HepG2 (cell line): ENCODE results near the gene PIGR. TPM values are rescaled to one million over a fixed set of nuclear protein-coding genes. Genes with fewer than 3 reads are reported as not detected.

ENCODE experiments used
- ATAC-seq: fragments of 200-7000 bp; cut with Tn5 transposase; 3 replicates; pipeline ENCODE4 v1.9.1; 2020; ENCODE audit warnings: mild to moderate bottlenecking, moderate library complexity
- BruUV-seq: library from RNA; stranded (reverse); fragments of 400-500 nt; replicated peaks from 2 replicates; lab custom pipeline; 2021; lab: Mats Ljungman, UMichigan
- CTCF ChIA-PET: fragments of 300-600 bp; formaldehyde crosslinking; extraction: SDS; loops from one replicate; lab custom pipeline; 2021; ENCODE audit warnings: low total read pairs, inconsistent platforms, low intra/inter-chr PET ratio; lab: Yijun Ruan, JAX
- POLR2A ChIA-PET: fragments of 350-600 bp; sonication (Branson Sonifier 250); formaldehyde crosslinking; loops from one replicate; lab custom pipeline; 2020; ENCODE audit warnings: antibody characterized with exemption, inconsistent platforms; lab: Yijun Ruan, JAX
- DNase-seq: peaks from one replicate; pipeline ENCODE4 v3.0.0-alpha.2; 2015; ENCODE audit warnings: low spot score
- FAIRE-seq: peaks from 3 replicates; lab custom pipeline; 2011; peaks lifted over from hg19 to GRCh38; lab: Jason Lieb, UNC
- H2AFZ ChIP-seq: one replicate; pipeline ENCODE4 v1.6.1; 2011; ENCODE audit warnings: low read length, inconsistent platforms
- H3K27ac ChIP-seq: fragments of 300-600 bp; 3 replicates; pipeline ENCODE4 v1.8.0; 2011; ENCODE audit warnings: mixed run types, mild to moderate bottlenecking, mixed read lengths, low read length, inconsistent platforms; ENCODE audit not compliant: insufficient read depth; ENCODE audit errors: extremely low read length
- H3K27me3 ChIP-seq, 2 experiments: fragments of 200-600 bp in 1 of 2; 2 replicates in 1 of 2; 3 replicates in 1 of 2; pipeline versions ENCODE4 v1.6.0 to v1.8.0; 2011; ENCODE audit warnings: low read length in 2 of 2, mild to moderate bottlenecking in 2 of 2, moderate library complexity in 2 of 2, inconsistent platforms in 1 of 2; ENCODE audit not compliant: insufficient read depth in 2 of 2, control insufficient read depth in 1 of 2
- H3K36me3 ChIP-seq, 2 experiments: fragments of 200-600 bp in 1 of 2; replicated peaks in 1 of 2; 2 replicates in 1 of 2; 3 replicates in 1 of 2; pipeline versions ENCODE4 v1.5.1 to v1.8.0; 2011; ENCODE audit warnings: low read length in 2 of 2, inconsistent platforms in 1 of 2; ENCODE audit not compliant: insufficient read depth in 2 of 2, control insufficient read depth in 1 of 2
- H3K4me1 ChIP-seq: 2 replicates; pipeline ENCODE4 v1.5.1; 2012; ENCODE audit warnings: low read length, inconsistent platforms; ENCODE audit not compliant: insufficient read depth
- H3K4me2 ChIP-seq: 2 replicates; pipeline ENCODE4 v1.6.0; 2011; ENCODE audit warnings: low read depth, low read length, inconsistent platforms
- H3K4me3 ChIP-seq, 3 experiments: fragments of 200-600 bp in 1 of 3; sonication (generic), shearing (Covaris generic) in 1 of 3; replicated peaks in 1 of 3; 2 replicates each; pipeline ENCODE4 v1.5.1; 2011 to 2016; ENCODE audit warnings: low read length in 3 of 3, inconsistent platforms in 2 of 3, low read depth in 2 of 3, mild to moderate bottlenecking in 2 of 3, control low read depth in 1 of 3, mixed read lengths in 1 of 3; ENCODE audit not compliant: insufficient read depth in 1 of 3
- H3K79me2 ChIP-seq: one replicate; pipeline ENCODE4 v1.6.1; 2011; ENCODE audit warnings: low read length, inconsistent platforms; ENCODE audit not compliant: insufficient read depth
- H3K9ac ChIP-seq: 2 replicates; pipeline ENCODE4 v1.6.0; 2011; ENCODE audit warnings: mild to moderate bottlenecking, low read depth, low read length, inconsistent platforms; ENCODE audit not compliant: insufficient read depth
- H3K9me3 ChIP-seq: 2 replicates; pipeline ENCODE4 v1.5.1; 2012; ENCODE audit warnings: mild to moderate bottlenecking, low read length
- H4K20me1 ChIP-seq: 2 replicates; pipeline ENCODE4 v1.6.0; 2011; ENCODE audit warnings: inconsistent platforms, mild to moderate bottlenecking, low read length, moderate library complexity; ENCODE audit not compliant: insufficient read depth
- CCAR2 ChIP-seq: fragments of 200-400 bp; formaldehyde crosslinking; optimal IDR thresholded peaks from 2 replicates; pipeline ENCODE3; 2018; ENCODE audit warnings: low read depth, mild to moderate bottlenecking, low read length, moderate library complexity
- ERF ChIP-seq: IDR thresholded peaks from 2 replicates; pipeline ENCODE4 v1.6.1; 2018; ENCODE audit warnings: missing biosample characterization, missing genetic modification reagents
- FOXO4 ChIP-seq: sonication (generic); formaldehyde crosslinking; conservative IDR thresholded peaks from 2 replicates; pipeline ENCODE4 v1.8.1; 2023; ENCODE audit warnings: missing genetic modification reagents
- NFIB ChIP-seq: sonication (generic); formaldehyde crosslinking; IDR thresholded peaks from 2 replicates; pipeline ENCODE4 v1.9.0; 2021; ENCODE audit warnings: missing genetic modification reagents, mild to moderate bottlenecking, borderline replicate concordance
- RARA ChIP-seq: IDR thresholded peaks from 2 replicates; pipeline ENCODE4 v1.6.1; 2016; ENCODE audit warnings: missing genetic modification reagents, missing compliant biosample characterization
- ZBTB1 ChIP-seq: sonication (generic); formaldehyde crosslinking; IDR thresholded peaks from 2 replicates; pipeline ENCODE4 v1.4.0; 2020; ENCODE audit warnings: missing genetic modification reagents, borderline replicate concordance
- ZBTB7A ChIP-seq: sonication (generic); formaldehyde crosslinking; IDR thresholded peaks from 2 replicates; pipeline ENCODE4 v1.8.0; 2022; ENCODE audit warnings: mild to moderate bottlenecking, missing genetic modification reagents
- ZNF12 ChIP-seq: sonication (generic); formaldehyde crosslinking; IDR thresholded peaks from 2 replicates; pipeline ENCODE4 v1.5.0; 2020; ENCODE audit warnings: missing genetic modification reagents
- WGBS: methylation state at CpG from one replicate; pipeline ENCODE4 v1.1.6; 2017; ENCODE audit warnings: low lambda C conversion rate; 5-methylcytosine and 5-hydroxymethylcytosine counted together
- in situ Hi-C: cut with HindIII; loops from 2 replicates; pipeline ENCODE4 v1.10.0; 2017; ENCODE audit warnings: low pct_unique_long_range_greater_than_20kb; ENCODE audit not compliant: extremely low pct_ligation_motif_present
- intact Hi-C: fragments of 100-400 bp; cut with micrococcal nuclease; formaldehyde crosslinking; loops from one replicate; pipeline ENCODE4 v1.10.0; 2022; ENCODE audit not compliant: unreplicated experiment
- polyA plus RNA-seq, 8 experiments: library from polyadenylated mRNA; depleted of rRNA in 3 of 8; stranded (reverse) in 7 of 8; unstranded in 1 of 8; fragments of >200 nt; fragmentation: Illumina TruSeq in 4 of 8; extraction: Trizol in 4 of 8; gene quantifications; 2 replicates each; pipeline versions ENCODE4 v1.2.1 to v1.2.3, GENCODE V29; 2011 to 2016; ENCODE audit warnings: low read depth in 4 of 8, missing spikeins in 1 of 8, mixed read lengths in 1 of 8; ENCODE audit not compliant: insufficient read depth in 1 of 8
- total RNA-seq, 5 experiments: library from RNA; depleted of rRNA; stranded (reverse); fragments of >200 nt; fragmentation: Illumina TruSeq; extraction: Trizol; gene quantifications; 2 replicates each; pipeline ENCODE4 v1.2.3, GENCODE V29; 2016; ENCODE audit warnings: low read depth in 1 of 5

Gene PIGR
- total and polyA plus RNA-seq, 2 of the 13 experiments (the other 11 are each of a cell fraction or from before 2014, with no cell fraction given) = not detected

GRCh38 chr1:206951318-206952100 lies 5.2 kb upstream of the PIGR start (continued):
- TF ChIP-seq ZBTB7A (CRISPR knock-in tag) (no peak), CCAR2 (no peak), ERF (no peak; the same call in 1 of the 2 replicates), ZBTB1 (CRISPR knock-in tag) (no peak)

DNA sequence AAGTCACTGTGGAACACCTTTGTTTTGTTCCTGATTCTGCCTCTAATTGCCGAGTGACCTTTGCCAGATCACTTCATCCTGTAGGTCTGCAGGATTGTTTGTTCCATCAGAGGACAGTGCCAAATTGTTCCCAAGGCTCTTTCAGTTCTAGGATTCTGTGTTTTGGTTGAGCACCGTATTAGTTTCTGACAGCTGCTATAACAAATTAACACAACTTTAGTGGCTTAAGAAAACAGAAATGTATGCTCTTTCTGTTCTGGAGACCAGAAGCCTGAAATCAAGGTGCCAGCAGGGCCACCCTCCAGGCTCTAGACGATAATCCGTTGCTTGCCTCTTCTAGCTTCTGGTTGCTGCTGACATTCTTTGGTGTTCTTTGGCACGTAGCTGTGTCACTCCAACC lies 3.4 kb upstream of the PIGR start:
- 68% methylated on average over 5 of the region's 5 CpGs for WGBS
- Histone ChIP-seq H3K9me3 (0 out of 2 replicates have a peak, but pooled peaks cover 7% of the 10 kb centered on the region), H3K27me3 (no peaks in the 10 kb centered on the region; a peak in 2 of 5 replicates), H2AFZ (no peak overlapping the region), H4K20me1 (no peaks in the 10 kb centered on the region), H3K79me2 (no peaks in the 10 kb centered on the region), H3K4me2 (no peak overlapping the region), H3K4me3 (no peak overlapping the region), H3K27ac (no peak overlapping the region), H3K4me1 (peaks cover 64% of the 10 kb centered on the region), H3K9ac (no peak overlapping the region), H3K36me3 (no peaks in the 10 kb centered on the region)
- intact Hi-C loops = loop anchor here (2.0 kb wide), 1 partner anchor 17 kb away; no protein-coding TSS in a partner anchor
- FAIRE-seq (no peak), ATAC-seq (no peak), DNase-seq (no peak)
- CTCF ChIA-PET = no interaction called here
- in situ Hi-C loops = no loop called here
- TF ChIP-seq RARA (CRISPR knock-in tag) (no peak), ZNF12 (CRISPR knock-in tag) (peak; percentile 99), NFIB (CRISPR knock-in tag) (no peak), FOXO4 (CRISPR knock-in tag) (0 out of 2 replicates have a peak, but pooled peaks have one; percentile 63)
- BruUV-seq = no TSS peak
- POLR2A ChIA-PET = no interaction called here
